Frontal cortex (tissue), 4 donors: Measurements from ENCODE around the gene CCDC87. TPM values are rescaled to one million over a fixed set of nuclear protein-coding genes. Genes with fewer than 3 reads are reported as not detected.
"Not testable (repeated sequence)": the region's sequence is repeated elsewhere in the genome, so short reads cannot be mapped to it uniquely, and the experiment has no call there.

Experiments
- DNase-seq, 2 donors: peaks; one replicate each; pipeline ENCODE4 v3.0.0; 2012; ENCODE audit warnings: low spot score in 2 of 2
- FAIRE-seq: peaks from 2 replicates; lab custom pipeline; 2012; peaks lifted over from hg19 to GRCh38; lab: Jason Lieb, UNC
- total RNA-seq: library from RNA; depleted of rRNA; stranded (reverse); fragments of >200 nt; gene quantifications from one replicate; pipeline ENCODE4 v1.2.3, GENCODE V29; 2014
- donor health status: control.
- donor health status: control.
- donor health status: control.

The CCDC87 gene
- total RNA-seq, 1 donor from 2014 or later = 1.2 TPM

GRCh38 chr11:66559866-66560676 lies 32.8 kb downstream of the CCDC87 start:
- DNase-seq (no peak), FAIRE-seq (no peak)

DNA sequence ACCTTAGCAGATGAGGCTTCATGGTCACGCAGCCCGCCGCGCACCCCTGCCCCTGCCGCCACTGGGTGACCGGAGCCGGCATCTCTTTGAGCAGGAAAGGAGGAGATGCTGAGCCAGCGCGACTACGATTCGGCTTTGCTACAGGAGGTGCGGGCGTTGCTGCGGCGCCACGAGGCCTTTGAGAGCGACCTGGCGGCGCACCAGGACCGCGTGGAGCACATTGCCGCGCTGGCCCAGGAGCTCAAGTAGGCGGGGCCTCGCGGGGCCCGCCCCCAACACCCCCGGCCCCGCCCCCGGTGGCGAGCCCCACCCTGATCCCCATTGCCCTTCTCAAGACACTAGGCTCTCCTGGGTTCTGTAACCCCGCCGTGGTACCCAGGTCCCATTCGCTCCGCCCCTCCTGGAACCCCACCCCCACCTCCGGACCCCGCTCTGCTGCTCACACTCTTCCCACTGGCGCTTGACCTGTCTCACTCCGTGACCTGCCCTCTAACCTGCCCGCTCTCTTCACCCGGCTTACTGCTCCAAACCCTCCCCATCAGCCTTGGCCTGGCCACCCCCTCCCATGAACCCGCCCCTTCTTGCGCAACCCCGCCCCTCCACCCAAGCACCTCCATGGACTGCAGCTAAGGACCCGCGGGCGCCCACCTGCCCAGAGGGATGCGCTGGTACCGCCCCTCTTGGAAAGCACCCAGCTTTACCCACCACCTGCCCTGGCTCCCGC lies 33.6 kb downstream of the CCDC87 start:
- FAIRE-seq (no peak), DNase-seq (peak in 1 of 2 donors; percentile 73)

- no peak for FAIRE-seq
- no peak for DNase-seq
Measured at GRCh38 chr11:66557733-66558326, 35.0 kb downstream of the CCDC87 start.

DNA sequence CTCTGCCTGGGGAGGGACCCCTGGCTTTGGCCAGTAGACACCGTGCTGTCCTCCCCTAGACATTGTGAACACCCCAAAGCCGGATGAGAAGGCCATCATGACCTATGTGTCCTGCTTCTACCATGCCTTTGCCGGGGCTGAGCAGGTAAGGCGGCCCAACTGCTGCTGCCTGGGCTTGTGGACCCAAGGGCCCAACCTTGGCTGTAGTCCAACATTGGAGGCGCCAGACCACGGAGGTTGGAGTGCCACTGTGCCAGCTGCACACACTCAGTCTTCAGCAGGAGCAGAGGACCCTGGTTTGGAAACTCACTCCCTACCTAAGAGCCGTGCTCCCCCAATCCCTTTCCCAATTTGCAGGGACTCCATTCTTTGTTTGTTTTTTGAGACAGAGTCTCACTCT lies 36.8 kb downstream of the CCDC87 start:
- DNase-seq (no peak), FAIRE-seq (no peak)

DNA sequence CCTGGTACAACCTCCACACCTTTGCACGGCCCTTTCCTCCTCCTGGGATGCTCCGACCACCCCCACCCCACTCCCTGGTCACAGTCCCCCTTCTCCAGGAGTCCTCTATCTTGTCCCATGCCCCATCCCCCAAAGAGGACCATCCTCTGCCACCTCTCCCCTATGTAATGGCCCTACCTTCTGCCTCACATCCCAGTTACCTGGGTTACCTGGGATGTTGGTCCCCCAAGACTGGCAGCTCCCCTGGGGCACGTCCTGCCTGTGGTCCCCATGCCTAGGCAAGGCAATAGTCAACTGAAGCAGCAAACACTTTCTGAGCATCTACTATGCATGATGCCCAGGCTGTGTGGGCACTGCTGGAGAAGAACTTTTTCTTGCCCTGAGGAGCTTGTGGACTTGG lies 37.4 kb downstream of the CCDC87 start:
- no peak for FAIRE-seq
- no peak for DNase-seq

GRCh38 chr11:66554602-66555001 lies 38.3 kb downstream of the CCDC87 start:
- DNase-seq (no peak), FAIRE-seq (no peak)

GRCh38 chr11:66550887-66551286 lies 42.0 kb downstream of the CCDC87 start:
- no peak for FAIRE-seq

DNA sequence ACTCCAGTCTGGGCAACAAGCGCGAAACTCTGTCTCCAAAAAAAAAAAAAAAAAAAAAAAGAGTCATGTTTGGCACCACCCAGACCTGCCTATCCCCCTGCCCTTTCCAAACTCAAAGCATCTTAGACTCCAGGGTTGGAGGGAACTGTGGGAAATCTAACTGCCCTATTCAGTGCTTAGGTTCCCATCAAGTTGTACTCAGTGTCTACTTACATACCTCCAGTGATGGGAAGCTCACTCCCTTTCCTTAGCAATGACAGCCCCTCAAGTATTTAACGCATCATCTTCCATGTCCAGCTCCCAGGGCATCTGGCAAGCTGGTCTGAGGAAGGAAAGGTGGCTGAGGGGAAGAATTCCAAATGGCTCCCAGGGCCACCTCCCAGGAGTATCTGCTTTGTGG lies 43.2 kb downstream of the CCDC87 start:
- FAIRE-seq = no peak

More at GRCh38 chr11:66550887-66551286, 42.0 kb downstream of the CCDC87 start:
- no peak for DNase-seq

DNA sequence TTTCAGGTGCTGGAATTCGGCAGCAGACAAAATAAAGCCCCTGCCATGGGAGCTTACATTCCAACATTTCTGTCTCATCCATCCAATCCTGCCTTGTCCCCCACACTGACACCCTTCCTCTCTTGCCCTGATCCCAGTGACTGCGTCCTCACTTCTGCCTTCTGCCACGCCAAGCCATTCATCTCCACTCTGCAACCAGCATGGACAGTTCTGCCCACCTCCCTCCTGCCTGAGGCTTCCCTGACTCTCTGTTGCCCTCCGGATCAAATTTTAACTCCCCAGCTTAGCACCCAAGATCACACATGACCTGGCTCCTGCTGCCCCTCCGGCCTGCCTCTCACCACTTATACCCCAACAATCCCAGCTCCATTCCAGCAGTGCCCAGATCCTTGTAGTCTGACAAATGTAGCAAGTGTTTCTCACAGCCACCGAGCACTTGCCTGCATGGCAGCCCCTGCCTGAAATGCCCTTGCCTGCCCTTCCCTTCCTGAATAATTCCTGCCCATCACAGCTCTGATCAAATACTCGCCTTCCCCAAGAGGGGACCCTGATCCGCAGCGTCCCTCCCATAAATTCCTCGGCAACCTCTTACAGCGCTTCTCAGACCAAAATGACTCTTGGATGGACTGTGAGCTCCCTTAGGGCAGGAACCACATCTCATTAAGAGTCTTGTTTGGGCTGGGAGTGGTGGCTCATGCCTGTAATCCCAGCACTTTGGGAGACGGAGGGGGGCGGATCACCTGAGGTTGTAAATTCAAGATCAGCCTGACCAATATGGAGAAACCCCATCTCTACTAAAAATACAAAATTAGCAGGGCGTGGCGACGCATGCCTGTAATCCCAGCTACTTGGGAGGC lies 43.9 kb downstream of the CCDC87 start:
- DNase-seq (no peak), FAIRE-seq (no peak)

More for the DNA sequence above, 43.2 kb downstream of the CCDC87 start:
- no peak for DNase-seq

GRCh38 chr11:66548041-66548440 lies 44.8 kb downstream of the CCDC87 start:
- FAIRE-seq = no peak
- no peak for DNase-seq

- DNase-seq (no peak), FAIRE-seq (no peak)
Measured at GRCh38 chr11:66547662-66548009, 45.2 kb downstream of the CCDC87 start.

- no peak for FAIRE-seq
- no peak for DNase-seq
Measured at GRCh38 chr11:66546966-66547661, 45.7 kb downstream of the CCDC87 start.

DNA sequence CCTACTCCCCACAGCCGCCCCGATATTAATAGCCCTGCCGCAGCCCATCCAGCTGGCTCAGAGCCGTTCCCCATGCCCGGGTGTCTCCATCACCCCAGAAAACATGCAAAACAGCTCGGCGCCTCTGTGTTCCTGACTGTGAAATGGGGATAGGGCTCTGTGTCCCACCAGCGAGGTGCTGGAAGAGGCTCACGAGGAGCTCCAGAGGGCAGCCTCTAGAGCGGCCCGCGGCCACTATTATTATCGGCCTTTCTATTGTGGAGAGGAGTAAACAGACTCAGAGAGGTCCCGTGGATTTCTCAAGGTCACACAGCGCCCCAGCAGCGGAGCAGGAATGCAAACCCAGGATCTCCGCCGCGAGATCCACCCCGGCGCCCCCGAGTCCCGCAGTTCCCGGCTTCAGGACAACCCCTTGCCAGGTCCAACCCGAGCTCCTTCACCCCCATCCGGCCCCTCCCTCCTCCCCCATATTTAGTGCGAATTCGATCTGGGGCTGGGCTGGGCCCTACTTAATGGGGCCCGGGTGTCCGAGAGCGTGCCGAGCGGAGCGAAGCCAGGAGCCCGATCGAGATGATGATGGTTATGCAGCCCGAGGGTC lies 46.4 kb downstream of the CCDC87 start, which contains the start of gene ACTN3:
TSS of gene ACTN3 (plus strand) at position 536 of the 598 bp plus-strand sequence. CDS start at position 571, 35 bp downstream.
- no peak for FAIRE-seq
- no peak for DNase-seq

DNA sequence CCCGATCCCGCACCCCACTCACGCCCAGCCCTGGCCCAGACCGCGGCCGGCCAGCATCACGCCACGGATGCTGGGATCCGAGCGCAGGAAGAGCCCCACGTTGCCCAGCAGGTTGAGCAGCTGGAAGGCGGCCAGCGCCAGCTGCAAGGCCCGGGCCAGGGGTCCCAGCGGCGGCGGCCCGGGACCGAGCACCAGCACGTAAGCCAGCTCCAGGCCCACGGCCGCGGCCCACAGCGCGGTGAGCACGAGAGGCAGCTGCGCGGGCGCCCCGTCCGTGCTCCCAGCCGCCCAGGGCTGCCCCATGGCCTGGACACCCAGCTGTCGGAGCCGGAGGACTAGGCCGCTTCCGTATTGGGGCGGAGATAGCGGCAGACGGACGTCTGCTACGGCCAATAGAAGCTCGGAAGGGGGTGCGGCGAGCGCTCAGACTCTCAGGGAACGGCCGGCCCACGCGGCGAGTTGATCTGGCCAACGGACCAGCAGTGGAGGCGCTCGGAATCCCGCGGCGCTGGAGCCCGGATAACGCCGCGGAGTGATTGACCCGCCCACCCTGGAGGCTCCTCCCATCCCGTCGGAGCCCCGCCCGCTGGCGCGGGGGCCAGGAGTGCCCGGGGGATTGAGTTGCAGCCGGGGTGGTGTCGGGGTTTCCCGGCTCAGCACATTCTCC lies 47.0 kb downstream of the CCDC87 start, which contains the start of gene ZDHHC24:
TSS of gene ZDHHC24 (minus strand) at position 348 of the 667 bp plus-strand sequence. CDS start at position 303, 45 bp downstream.
- no peak for FAIRE-seq
- DNase-seq = peak; percentile 96 to 98

DNA sequence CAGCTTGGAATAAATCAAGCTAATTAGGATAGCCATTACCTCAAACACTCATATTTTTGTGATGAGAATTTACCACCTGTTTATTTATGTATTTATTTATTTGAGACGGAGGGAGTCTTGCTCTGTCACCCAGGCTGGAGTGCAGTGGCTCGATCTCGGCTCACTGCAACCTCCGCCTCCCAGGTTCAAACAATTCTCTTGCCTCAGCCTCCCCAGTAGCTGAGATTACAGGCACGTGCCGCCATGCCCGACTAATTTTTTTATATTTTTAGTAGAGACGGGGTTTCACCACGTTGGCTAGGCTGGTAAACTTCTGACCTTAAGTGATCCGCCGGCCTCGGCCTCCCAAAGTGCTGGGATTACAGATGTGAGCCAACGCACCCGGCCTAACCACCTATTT lies 47.9 kb downstream of the CCDC87 start:
- FAIRE-seq, DNase-seq: not testable (repeated sequence)

DNA sequence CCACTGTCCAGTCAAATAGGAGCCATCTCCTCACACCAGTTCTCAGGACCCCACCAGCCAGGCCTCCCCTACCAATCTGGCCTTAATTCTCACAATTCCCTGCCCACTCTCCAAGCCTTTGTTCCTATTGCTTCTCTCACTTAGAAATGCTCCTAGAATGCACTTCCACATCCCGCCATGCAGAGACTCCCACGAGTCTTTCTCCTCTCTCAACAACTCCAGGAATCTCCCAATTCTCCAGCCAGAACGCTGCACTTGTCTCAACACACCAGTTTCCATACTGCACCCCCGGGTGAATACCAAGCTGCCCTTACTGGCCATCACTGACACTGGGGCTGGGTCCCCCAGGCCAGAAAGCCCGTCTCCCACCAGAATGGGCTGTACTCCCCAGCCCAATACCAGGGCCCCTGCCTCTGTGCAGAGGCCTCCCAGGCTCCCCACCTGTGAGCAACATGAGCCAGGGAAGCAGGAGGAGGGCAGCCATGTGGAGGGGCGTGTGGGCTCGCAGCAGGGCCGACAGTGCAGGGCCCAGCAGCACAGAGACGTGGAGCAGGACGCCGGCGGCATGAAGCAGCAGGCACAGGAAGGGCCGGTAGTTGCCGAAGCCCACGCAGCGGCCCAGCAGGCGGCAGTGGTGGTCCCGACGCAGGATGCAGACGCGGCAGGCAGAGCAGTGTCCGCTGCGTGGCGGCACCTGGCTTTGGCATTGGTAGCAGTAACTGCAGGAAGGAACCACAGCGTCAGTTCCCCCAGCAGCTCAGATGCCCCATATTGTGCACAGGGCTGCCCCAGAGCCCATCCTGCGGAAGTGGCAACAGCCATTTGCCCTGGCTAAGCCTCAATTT lies 49.4 kb downstream of the CCDC87 start:
- DNase-seq = no peak
- no peak for FAIRE-seq

GRCh38 chr11:66542362-66542761 lies 50.5 kb downstream of the CCDC87 start:
- FAIRE-seq (no peak), DNase-seq (no peak)
